Measurements from ENCODE around the gene AJM1. TPM values are rescaled to one million over a fixed set of nuclear protein-coding genes. Genes with fewer than 3 reads are reported as not detected.

AJM1 gene
- total RNA-seq, 1 donor from 2014 or later, result 3.3 TPM

GRCh38 chr9:136846376-136847087 lies 4.3 kb downstream of the AJM1 start:
- Histone ChIP-seq H3K36me3 (ENCODE audit: insufficient read depth, low read length) (no peaks in the 10 kb centered on the region), H3K4me3 (ENCODE audit: insufficient read depth, low read depth, low read length) (no peak overlapping the region), H2AFZ (ENCODE audit: low read depth, low read length) (no peak overlapping the region), H3K27ac (ENCODE audit: low read depth, low read length) (no peak overlapping the region), H3K27me3 (ENCODE audit: insufficient read depth, low read length) (peaks cover 7% of the 10 kb centered on the region), H4K20me1 (ENCODE audit: insufficient read depth, low read length) (peaks cover 19% of the 10 kb centered on the region), H3K9ac (ENCODE audit: low read length) (no peak overlapping the region), H3K79me2 (ENCODE audit: insufficient read depth, low read length) (peaks cover 11% of the 10 kb centered on the region), H3K4me2 (ENCODE audit: low read length) (no peak overlapping the region), H3K9me3 (ENCODE audit: insufficient read depth, low read depth, low read length) (peaks cover 6% of the 10 kb centered on the region), H3K4me1 (ENCODE audit: insufficient read depth, low read length) (peaks cover 13% of the 10 kb centered on the region)
- peak overlapping the region; percentile 34 for H3K27ac Mint-ChIP-seq (ENCODE audit: unreplicated experiment)
- H3K9me3 Mint-ChIP-seq (ENCODE audit: unreplicated experiment), result peaks cover 3% of the 10 kb centered on the region
- no peaks in the 10 kb centered on the region for H3K27me3 Mint-ChIP-seq (ENCODE audit: low read depth, unreplicated experiment)
- TF ChIP-seq EZH2 (IDR thresholded peaks at IDR 0.05; ENCODE audit: insufficient read depth, low read length) (peak; percentile 96), CTCF (IDR thresholded peaks at IDR 0.05; ENCODE audit: insufficient read depth, low read depth, low read length) (no peak)
- no peaks in the 10 kb centered on the region for H3K36me3 Mint-ChIP-seq (ENCODE audit: low read depth, unreplicated experiment)
- peaks cover 5% of the 10 kb centered on the region for H3K4me1 Mint-ChIP-seq (ENCODE audit: low read depth, unreplicated experiment)
- no peak overlapping the region for H3K4me3 Mint-ChIP-seq (ENCODE audit: unreplicated experiment)
- FAIRE-seq, result no peak
- DNase-seq (ENCODE audit: low read depth), result no peak

GRCh38 chr9:136847088-136847825 lies 5.0 kb downstream of the AJM1 start:
- Histone ChIP-seq H3K36me3 (ENCODE audit: insufficient read depth, low read length) (no peaks in the 10 kb centered on the region), H3K9ac (ENCODE audit: low read length) (peak overlapping the region; percentile 85), H3K4me2 (ENCODE audit: low read length) (peak overlapping the region; percentile 100), H3K79me2 (ENCODE audit: insufficient read depth, low read length) (peaks cover 11% of the 10 kb centered on the region), H3K4me3 (ENCODE audit: insufficient read depth, low read depth, low read length) (peak overlapping the region; percentile 70), H3K27me3 (ENCODE audit: insufficient read depth, low read length) (peaks cover 7% of the 10 kb centered on the region), H3K27ac (ENCODE audit: low read depth, low read length) (no peak overlapping the region), H3K4me1 (ENCODE audit: insufficient read depth, low read length) (peaks cover 9% of the 10 kb centered on the region), H3K9me3 (ENCODE audit: insufficient read depth, low read depth, low read length) (peaks cover 6% of the 10 kb centered on the region), H2AFZ (ENCODE audit: low read depth, low read length) (peak overlapping the region; percentile 34), H4K20me1 (ENCODE audit: insufficient read depth, low read length) (peaks cover 15% of the 10 kb centered on the region)
- H3K9me3 Mint-ChIP-seq (ENCODE audit: unreplicated experiment), result peaks cover 3% of the 10 kb centered on the region
- DNase-seq (ENCODE audit: low read depth) (peak; percentile 29), FAIRE-seq (no peak)
- H3K36me3 Mint-ChIP-seq (ENCODE audit: low read depth, unreplicated experiment), result no peaks in the 10 kb centered on the region
- no peaks in the 10 kb centered on the region for H3K27me3 Mint-ChIP-seq (ENCODE audit: low read depth, unreplicated experiment)
- H3K4me3 Mint-ChIP-seq (ENCODE audit: unreplicated experiment), result peak overlapping the region; percentile 86
- peak overlapping the region; percentile 89 for H3K27ac Mint-ChIP-seq (ENCODE audit: unreplicated experiment)
- no peaks in the 10 kb centered on the region for H3K4me1 Mint-ChIP-seq (ENCODE audit: low read depth, unreplicated experiment)
- TF ChIP-seq CTCF (IDR thresholded peaks at IDR 0.05; ENCODE audit: insufficient read depth, low read depth, low read length) (no peak), EZH2 (IDR thresholded peaks at IDR 0.05; ENCODE audit: insufficient read depth, low read length) (peak; percentile 10)

All from astrocyte (in vitro differentiated cells and primary cell).